ENCODE results near the gene AHDC1. TPM values are rescaled to one million over a fixed set of nuclear protein-coding genes. Genes with fewer than 3 reads are reported as not detected.

AHDC1 gene
- total RNA-seq, 1 donor from 2014 or later: 18.0 TPM

Other genes starting within 250 kb of the AHDC1 start
- 8.6 and 12.0 TPM in 2 replicates for gene MAP3K6, start 237.2 kb downstream of the AHDC1 start, total RNA-seq
- gene FCN3, start 229.3 kb downstream of the AHDC1 start, total RNA-seq: 0.14 TPM in 1 of 2 replicates, not detected in the other
- gene CD164L2, start 220.8 kb downstream of the AHDC1 start, total RNA-seq: 0.29 TPM in 1 of 2 replicates, not detected in the other
- gene GPR3, start 211.5 kb downstream of the AHDC1 start, total RNA-seq: 0.27 and 1.6 TPM in 2 replicates
- 52.4 and 56.3 TPM in 2 replicates for gene WASF2, start 114.0 kb downstream of the AHDC1 start, total RNA-seq
- 0.41 TPM in 1 of 2 replicates, not detected in the other for gene FGR, start 31.0 kb upstream of the AHDC1 start, total RNA-seq
- gene IFI6, start 68.0 kb upstream of the AHDC1 start, total RNA-seq: 42.1 and 53.9 TPM in 2 replicates
- gene FAM76A, start 121.8 kb upstream of the AHDC1 start, total RNA-seq: 10.7 and 13.5 TPM in 2 replicates
- 34.6 and 43.9 TPM in 2 replicates for gene STX12, start 169.1 kb upstream of the AHDC1 start, total RNA-seq
- gene PPP1R8, start 226.6 kb upstream of the AHDC1 start, total RNA-seq: 46.1 and 53.1 TPM in 2 replicates